Measurements from ENCODE around the gene MAPRE2.

DNA sequence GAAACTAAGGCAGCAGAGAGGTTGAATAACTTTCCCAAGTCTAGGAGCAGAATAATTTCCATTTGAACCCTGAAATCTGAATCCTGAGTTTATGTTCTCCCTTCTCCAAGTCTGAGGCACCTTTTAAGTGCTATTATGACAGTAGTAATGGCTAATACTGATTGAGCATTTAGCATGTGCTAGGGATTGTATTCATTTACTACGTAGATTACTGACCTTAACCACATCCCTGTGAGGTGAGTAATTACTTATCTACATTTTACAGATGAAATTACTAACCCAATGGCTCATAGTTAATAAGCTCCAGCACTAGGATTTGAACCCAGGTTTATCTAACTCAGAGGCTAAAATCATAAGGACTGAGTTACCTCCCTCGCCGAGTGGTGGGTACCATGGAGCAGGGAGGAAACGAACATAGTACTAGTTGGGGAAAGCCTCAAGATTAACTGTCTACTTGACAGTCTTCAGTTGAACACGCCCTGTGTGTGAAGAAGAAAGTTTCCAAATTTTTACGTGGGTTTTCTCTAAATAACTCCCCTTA lies 93.0 kb downstream of the MAPRE2 start:
- TF ChIP-seq, protein P1, sequence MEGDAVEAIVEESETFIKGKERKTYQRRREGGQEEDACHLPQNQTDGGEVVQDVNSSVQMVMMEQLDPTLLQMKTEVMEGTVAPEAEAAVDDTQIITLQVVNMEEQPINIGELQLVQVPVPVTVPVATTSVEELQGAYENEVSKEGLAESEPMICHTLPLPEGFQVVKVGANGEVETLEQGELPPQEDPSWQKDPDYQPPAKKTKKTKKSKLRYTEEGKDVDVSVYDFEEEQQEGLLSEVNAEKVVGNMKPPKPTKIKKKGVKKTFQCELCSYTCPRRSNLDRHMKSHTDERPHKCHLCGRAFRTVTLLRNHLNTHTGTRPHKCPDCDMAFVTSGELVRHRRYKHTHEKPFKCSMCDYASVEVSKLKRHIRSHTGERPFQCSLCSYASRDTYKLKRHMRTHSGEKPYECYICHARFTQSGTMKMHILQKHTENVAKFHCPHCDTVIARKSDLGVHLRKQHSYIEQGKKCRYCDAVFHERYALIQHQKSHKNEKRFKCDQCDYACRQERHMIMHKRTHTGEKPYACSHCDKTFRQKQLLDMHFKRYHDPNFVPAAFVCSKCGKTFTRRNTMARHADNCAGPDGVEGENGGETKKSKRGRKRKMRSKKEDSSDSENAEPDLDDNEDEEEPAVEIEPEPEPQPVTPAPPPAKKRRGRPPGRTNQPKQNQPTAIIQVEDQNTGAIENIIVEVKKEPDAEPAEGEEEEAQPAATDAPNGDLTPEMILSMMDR (IDR thresholded peaks at IDR 0.05) = no peak
- no peak for TF ChIP-seq POLR2A (IDR thresholded peaks at IDR 0.05)
